ENCODE measurements around the gene AGBL3. TPM values are rescaled to one million over a fixed set of nuclear protein-coding genes. Genes with fewer than 3 reads are reported as not detected.

AGBL3 gene
- total RNA-seq, 1 experiment from 2014 or later = 2.1 TPM

- ATAC-seq (no peak), DNase-seq (ENCODE audit: low spot score) (no peak)
- H3K27me3 Mint-ChIP-seq (ENCODE audit: low read depth) = no peaks in the 10 kb centered on the region
- TF ChIP-seq CBFB (CRISPR knock-in tag; IDR thresholded peaks at IDR 0.05; ENCODE audit: low read depth) = no peak
- TF ChIP-seq NR3C1 (CRISPR knock-in tag; conservative IDR thresholded peaks at IDR 0.05; ENCODE audit: low read depth) = no peak
- TF ChIP-seq NFYB (CRISPR knock-in tag; conservative IDR thresholded peaks at IDR 0.05; ENCODE audit: low read depth) = no peak
- no peak for TF ChIP-seq ZNF396 (CRISPR knock-in tag; IDR thresholded peaks at IDR 0.05; ENCODE audit: borderline replicate concordance)
- H3K36me3 Mint-ChIP-seq = peaks cover 8% of the 10 kb centered on the region; the same call in 1 of the 2 replicates
- POLR2A ChIA-PET = no interaction called here
- H3K4me1 Mint-ChIP-seq = peaks cover 33% of the 10 kb centered on the region
- no peak overlapping the region for H3K27ac Mint-ChIP-seq
- CTCF ChIA-PET = interaction anchor here (1.2 kb wide), 1 partner anchor 10 kb away, joined by 3 read pairs; no protein-coding TSS in a partner anchor
- H3K9me3 Mint-ChIP-seq = peaks cover 14% of the 10 kb centered on the region
- no peak overlapping the region for H3K4me3 Mint-ChIP-seq
Observed at GRCh38 chr7:135174941-135175340, 188.6 kb downstream of the AGBL3 start.

GRCh38 chr7:135175931-135176330 is 189.6 kb downstream of the AGBL3 start:
- TF ChIP-seq, protein P1, sequence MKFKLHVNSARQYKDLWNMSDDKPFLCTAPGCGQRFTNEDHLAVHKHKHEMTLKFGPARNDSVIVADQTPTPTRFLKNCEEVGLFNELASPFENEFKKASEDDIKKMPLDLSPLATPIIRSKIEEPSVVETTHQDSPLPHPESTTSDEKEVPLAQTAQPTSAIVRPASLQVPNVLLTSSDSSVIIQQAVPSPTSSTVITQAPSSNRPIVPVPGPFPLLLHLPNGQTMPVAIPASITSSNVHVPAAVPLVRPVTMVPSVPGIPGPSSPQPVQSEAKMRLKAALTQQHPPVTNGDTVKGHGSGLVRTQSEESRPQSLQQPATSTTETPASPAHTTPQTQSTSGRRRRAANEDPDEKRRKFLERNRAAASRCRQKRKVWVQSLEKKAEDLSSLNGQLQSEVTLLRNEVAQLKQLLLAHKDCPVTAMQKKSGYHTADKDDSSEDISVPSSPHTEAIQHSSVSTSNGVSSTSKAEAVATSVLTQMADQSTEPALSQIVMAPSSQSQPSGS (CRISPR knock-in tag; IDR thresholded peaks at IDR 0.05; ENCODE audit: borderline replicate concordance, low read depth) = no peak
- TF ChIP-seq, protein P2, sequence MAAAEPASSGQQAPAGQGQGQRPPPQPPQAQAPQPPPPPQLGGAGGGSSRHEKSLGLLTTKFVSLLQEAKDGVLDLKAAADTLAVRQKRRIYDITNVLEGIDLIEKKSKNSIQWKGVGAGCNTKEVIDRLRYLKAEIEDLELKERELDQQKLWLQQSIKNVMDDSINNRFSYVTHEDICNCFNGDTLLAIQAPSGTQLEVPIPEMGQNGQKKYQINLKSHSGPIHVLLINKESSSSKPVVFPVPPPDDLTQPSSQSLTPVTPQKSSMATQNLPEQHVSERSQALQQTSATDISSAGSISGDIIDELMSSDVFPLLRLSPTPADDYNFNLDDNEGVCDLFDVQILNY (CRISPR knock-in tag; IDR thresholded peaks at IDR 0.05) = no peak
- no peak overlapping the region for H3K4me3 Mint-ChIP-seq
- POLR2A ChIA-PET = no interaction called here
- CTCF ChIA-PET = no interaction called here
- peaks cover 18% of the 10 kb centered on the region for H3K36me3 Mint-ChIP-seq
- H3K27ac Mint-ChIP-seq = peak overlapping the region; percentile 33
- peaks cover 23% of the 10 kb centered on the region for H3K9me3 Mint-ChIP-seq
- no peaks in the 10 kb centered on the region for H3K27me3 Mint-ChIP-seq (ENCODE audit: low read depth)
- ATAC-seq (no peak), DNase-seq (ENCODE audit: low spot score) (no peak)
- H3K4me1 Mint-ChIP-seq = peaks cover 31% of the 10 kb centered on the region

GRCh38 chr7:135177028-135177696 is 190.9 kb downstream of the AGBL3 start:
- DNase-seq (ENCODE audit: low spot score) (no peak), ATAC-seq (peak; percentile 66)
- peaks cover 34% of the 10 kb centered on the region for H3K9me3 Mint-ChIP-seq
- H3K27ac Mint-ChIP-seq = peak overlapping the region; percentile 71
- no peaks in the 10 kb centered on the region for H3K27me3 Mint-ChIP-seq (ENCODE audit: low read depth)
- ChIA-PET POLR2A (no interaction called here), CTCF (interaction anchor here (1.3 kb wide), 1 partner anchor 13 kb away, joined by 3 read pairs; no protein-coding TSS in a partner anchor)
- H3K4me1 Mint-ChIP-seq = peaks cover 21% of the 10 kb centered on the region
- TF ChIP-seq MAX (CRISPR knock-in tag; IDR thresholded peaks at IDR 0.05) = 0 out of 2 replicates have a peak, but pooled peaks have one; percentile 20
- no peak for TF ChIP-seq ZNF512 (CRISPR knock-in tag; IDR thresholded peaks at IDR 0.05; ENCODE audit: borderline replicate concordance)
- no peak for TF ChIP-seq ZBTB21 (CRISPR knock-in tag; IDR thresholded peaks at IDR 0.05; ENCODE audit: borderline replicate concordance)
- no peak overlapping the region for H3K4me3 Mint-ChIP-seq
- peaks cover 30% of the 10 kb centered on the region for H3K36me3 Mint-ChIP-seq

DNA sequence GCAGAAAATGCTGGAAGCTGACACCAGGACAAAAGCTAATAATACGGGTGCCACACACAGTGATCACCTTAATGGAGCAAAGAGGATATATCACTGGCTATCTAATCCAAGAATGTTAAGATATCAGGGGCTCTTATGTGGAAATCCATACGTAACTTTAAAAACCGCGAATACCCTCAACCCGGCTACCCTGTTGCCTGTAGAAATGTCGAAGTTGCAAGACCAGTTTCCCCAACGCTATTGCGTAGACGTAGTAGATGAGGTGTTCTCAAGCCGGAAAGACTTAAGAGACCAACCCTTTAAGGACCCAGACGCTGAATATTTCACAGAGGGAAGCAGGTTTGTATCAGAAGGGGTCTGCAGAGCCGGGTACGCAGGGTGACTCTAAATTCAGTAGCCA is 192.1 kb downstream of the AGBL3 start:
- TF ChIP-seq MXD4 (CRISPR knock-in tag; IDR thresholded peaks at IDR 0.05; ENCODE audit: borderline replicate concordance) = no peak
- no peak for TF ChIP-seq ZNF512 (CRISPR knock-in tag; IDR thresholded peaks at IDR 0.05; ENCODE audit: borderline replicate concordance)
- no peak for TF ChIP-seq GRHL2 (CRISPR knock-in tag; IDR thresholded peaks at IDR 0.05; ENCODE audit: insufficient replicate concordance, severe bottlenecking)
- TF ChIP-seq, protein P2 (CRISPR knock-in tag; IDR thresholded peaks at IDR 0.05) = no peak
- TF ChIP-seq ZNF138 (CRISPR knock-in tag; conservative IDR thresholded peaks at IDR 0.05) = no peak
- TF ChIP-seq USF2 (CRISPR knock-in tag; IDR thresholded peaks at IDR 0.05) = no peak
- TF ChIP-seq STAT6 (CRISPR knock-in tag; conservative IDR thresholded peaks at IDR 0.05; ENCODE audit: low read depth) = no peak
- TF ChIP-seq RELA (CRISPR knock-in tag; IDR thresholded peaks at IDR 0.05; ENCODE audit: borderline replicate concordance) = no peak
- no peak for TF ChIP-seq CREB1 (CRISPR knock-in tag; IDR thresholded peaks at IDR 0.05)
- Mint-ChIP-seq H3K4me3 (no peak overlapping the region), H3K27ac (no peak overlapping the region), H3K4me1 (peaks cover 19% of the 10 kb centered on the region), H3K36me3 (peaks cover 42% of the 10 kb centered on the region), H3K27me3 (ENCODE audit: low read depth) (no peaks in the 10 kb centered on the region), H3K9me3 (peaks cover 45% of the 10 kb centered on the region)
- CTCF ChIA-PET = interaction anchor here (1.3 kb wide), 1 partner anchor 9 kb away, joined by 3 read pairs; no protein-coding TSS in a partner anchor
- DNase-seq (ENCODE audit: low spot score) (no peak), ATAC-seq (no peak)
- POLR2A ChIA-PET = no interaction called here

All from WTC11 (cell line).